NCI-H345 treated with DMSO at 0.1 percent for 48 hours (cell line): Measurements from ENCODE around the gene DOP1A.

Experiments
- DNase-seq: peaks from one replicate; lab custom pipeline; 2025; ENCODE audit not compliant: unreplicated experiment; lab: John Stamatoyannopoulos, UW

DOP1A gene

DNA sequence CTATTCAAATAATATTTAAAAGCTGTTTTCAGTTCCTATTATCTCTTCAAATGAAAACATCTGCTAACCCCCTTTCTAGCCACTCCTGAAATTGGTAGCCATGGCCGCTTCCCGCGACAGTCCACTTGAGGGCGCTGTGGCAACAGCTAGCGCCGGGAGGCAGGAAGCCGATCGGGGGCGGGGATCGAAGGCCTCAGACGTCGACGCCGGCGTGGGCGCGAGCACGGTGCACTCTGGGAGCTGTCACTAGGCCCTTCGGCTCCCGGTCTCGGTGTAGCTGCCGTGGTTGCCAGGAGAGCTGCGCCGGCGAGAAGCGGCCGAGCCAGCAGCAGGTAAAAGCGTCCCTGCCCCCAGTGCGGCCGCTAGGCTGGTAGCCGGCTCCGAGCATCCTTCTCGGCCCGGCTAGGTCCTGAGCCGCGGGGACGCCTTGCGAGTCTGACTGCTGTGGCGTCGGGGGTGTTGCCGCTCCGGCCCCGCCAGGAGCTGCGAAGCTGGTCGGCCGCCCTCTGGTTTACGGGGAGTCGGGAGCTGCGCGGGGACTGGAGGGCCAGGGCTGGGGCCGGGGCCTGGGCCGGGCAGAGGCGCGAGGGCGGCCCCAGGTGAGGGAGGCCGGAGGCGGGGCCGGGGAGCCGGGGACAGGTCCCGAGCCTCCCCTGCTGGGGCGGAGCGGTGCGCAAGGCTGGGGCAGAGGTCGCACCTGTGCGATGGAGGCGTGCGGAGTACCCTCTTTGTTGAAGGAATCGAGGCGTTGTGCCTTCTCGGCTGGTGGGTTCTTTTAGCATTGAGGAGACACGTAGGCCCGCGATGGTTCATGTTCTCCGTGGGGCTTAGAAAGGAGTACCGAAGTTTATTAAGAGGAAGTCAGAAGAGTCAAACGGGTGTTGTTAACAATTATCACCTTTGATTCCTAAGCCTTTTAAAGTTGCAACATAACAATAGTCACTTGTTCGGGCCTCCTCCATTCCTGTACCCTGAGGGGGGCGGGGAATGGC is at the start of gene DOP1A:
Gene DOP1A (plus strand): TSS at position 224 of the 992 bp plus-strand sequence. CDS start 29,307 bp downstream, outside the sequence.
- peak; percentile 95 for DNase-seq

DNA sequence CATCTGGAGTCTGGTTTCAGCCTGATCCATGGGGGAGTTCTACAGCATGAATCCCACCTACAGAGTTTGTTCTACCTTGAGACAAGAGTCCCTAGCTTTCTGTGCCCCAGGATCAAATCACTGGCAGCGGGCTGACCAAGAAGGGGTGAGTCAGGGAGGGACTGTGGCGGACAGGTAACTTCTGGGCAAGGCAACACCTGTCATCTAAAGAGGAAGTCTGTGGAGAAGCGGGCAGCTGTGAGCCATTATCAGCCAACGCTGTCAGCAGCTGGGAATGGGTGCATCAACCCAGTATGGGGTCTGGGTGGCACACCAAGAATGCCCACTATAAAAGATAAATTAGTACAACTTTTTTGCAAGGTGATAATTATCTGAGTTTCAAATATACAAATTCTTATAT is 47.7 kb upstream of the DOP1A start:
- no peak for DNase-seq

- DNase-seq, result no peak
Measured at GRCh38 chr6:83031689-83032088, 35.8 kb upstream of the DOP1A start.

GRCh38 chr6:83038246-83038645 is 29.2 kb upstream of the DOP1A start:
- no peak for DNase-seq

GRCh38 chr6:83042467-83043053 is 24.9 kb upstream of the DOP1A start:
- no peak for DNase-seq

- no peak for DNase-seq
Measured at GRCh38 chr6:83044091-83044768, 23.2 kb upstream of the DOP1A start.

DNA sequence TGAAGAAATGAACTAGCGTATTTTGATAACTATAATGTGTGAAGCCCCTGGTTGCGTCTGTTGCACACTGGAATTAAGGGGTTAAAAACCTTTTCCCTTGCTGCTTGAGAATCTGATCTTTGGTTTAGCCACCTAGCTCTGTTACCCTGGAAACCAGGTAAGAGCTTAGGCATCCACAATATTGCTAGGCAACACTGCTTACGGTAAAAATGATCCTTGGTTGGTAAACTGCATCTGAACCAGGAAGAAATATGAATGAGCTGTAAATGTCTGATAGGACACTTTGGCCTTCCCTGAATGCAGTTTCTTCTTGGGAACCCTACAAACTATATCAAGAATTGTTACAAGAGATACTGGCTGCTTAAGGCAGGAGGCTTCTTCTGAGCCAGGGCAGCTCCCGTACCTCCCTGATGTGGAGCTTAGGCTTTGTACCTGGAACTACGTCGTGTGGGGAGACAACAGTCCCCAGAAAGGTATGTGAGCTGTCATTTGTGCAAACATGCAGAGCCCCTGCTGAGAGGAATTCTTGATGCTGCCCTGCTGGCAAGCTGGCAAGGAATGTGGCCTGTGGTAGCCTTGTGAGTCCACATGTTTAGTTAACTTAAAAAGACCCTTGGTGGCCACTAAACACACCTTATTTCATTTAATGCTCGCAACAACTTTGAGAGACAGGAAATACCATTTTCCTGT is 20.3 kb upstream of the DOP1A start:
- DNase-seq, result no peak

DNA sequence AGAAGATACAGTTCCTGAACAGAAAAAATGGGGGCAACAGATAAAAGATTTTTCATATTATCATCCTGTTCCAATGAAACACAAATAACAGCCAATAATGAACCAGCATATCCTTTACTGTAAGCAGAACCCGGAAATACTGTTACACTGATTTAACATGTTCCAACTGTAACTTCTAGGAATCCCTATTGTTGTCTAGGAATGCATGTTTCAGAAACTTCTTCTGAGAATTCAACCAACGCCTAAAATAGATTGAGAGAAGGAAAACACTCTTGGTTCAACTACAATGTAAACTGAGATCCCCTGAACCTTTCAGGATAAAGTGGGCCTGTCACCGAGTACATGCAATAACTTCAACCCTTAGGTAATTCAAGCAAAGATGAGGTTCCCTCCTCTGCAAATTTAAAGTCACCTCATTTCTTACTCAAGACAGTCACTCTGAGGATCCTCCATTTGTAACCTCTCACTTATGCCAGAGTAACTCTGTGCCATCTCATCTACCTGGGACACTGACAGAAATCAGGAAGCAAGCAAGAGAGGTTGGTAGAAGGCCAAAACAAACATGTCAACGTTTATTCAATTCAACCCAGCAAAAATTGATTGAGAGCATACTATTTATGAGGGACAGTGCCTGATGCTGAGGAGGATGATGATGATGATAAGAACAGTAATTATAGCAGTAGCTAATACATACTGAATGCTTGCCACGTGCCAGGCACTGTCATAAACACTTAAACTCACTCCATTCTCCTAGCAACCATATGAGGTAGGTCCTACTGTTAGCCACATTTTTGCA is 15.9 kb upstream of the DOP1A start:
- DNase-seq, result no peak

GRCh38 chr6:83053678-83054077 is 13.8 kb upstream of the DOP1A start:
- no peak for DNase-seq

DNA sequence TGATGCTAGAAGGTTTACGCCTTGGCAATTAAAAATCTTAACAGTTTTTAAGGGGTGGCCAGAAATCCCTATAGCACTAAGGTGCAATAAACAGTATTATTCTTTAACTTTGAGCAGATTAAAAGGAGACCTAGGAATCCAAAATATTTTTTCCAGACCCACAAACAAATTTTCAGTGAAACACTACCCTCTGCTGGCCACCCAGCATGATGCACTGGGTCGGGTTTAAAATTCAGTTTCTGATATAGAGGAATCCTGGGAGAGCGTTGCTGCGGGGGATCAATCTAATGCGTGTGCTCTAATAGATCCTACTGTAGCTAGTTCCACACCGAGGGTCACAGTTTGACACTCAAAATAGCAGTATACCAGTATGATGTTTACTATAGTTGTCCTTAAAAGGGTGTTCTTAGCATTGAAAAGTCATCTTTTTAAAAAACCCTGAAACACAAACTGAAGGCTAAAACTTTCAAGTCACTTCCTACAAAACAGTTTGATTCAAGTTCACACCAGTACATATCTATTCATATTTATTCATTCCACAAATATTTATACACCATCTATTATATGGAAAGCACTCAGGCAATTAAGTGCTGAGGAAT is 12.0 kb upstream of the DOP1A start:
- peak; percentile 25 for DNase-seq

GRCh38 chr6:83057705-83058321 is 9.7 kb upstream of the DOP1A start:
- DNase-seq, result peak; percentile 27

GRCh38 chr6:83061190-83061589 is 6.3 kb upstream of the DOP1A start:
- no peak for DNase-seq

- DNase-seq, result no peak
Measured at GRCh38 chr6:83062225-83062624, 5.2 kb upstream of the DOP1A start.

DNA sequence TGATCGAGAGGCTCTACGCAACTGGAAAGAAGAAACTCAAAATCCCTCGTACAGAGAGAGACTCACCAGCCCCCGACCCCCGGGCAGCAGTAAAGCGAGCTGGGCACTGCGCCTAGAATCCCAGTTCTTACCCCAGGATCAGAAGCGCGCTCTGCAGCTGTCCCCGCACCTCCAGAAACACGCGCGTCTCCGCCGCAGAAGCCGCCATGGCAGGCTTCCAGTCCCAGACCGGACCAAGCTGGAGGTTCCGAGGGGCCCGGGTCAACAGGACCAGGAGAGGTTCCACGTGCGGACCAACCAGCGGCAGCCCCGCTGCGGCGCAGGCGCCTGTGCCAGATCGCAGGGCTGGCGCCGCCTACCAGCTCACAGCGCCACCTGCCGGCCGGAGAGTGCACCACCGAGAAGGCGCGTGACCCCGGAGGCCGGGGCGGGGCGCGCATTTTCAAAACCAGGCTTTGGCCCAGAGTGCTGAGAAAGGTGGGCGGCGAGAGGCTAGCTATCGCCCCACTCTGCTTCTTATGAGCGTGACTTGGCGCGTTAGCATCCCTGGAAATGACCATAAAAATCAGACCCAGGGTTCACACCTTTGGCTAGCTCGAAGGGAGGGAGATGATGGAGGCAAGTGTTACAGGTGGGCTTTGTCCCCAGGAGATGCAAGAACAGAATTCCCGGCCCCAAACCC is 1.8 kb upstream of the DOP1A start, which contains the start of gene UBE3D:
Gene UBE3D (minus strand): TSS at position 331 of the 682 bp plus-strand sequence. CDS start 123 bp downstream, at position 208.
- peak; percentile 83 for DNase-seq

- DNase-seq, result no peak
Measured at GRCh38 chr6:83068616-83069015, 1.1 kb downstream of the DOP1A start.

DNA sequence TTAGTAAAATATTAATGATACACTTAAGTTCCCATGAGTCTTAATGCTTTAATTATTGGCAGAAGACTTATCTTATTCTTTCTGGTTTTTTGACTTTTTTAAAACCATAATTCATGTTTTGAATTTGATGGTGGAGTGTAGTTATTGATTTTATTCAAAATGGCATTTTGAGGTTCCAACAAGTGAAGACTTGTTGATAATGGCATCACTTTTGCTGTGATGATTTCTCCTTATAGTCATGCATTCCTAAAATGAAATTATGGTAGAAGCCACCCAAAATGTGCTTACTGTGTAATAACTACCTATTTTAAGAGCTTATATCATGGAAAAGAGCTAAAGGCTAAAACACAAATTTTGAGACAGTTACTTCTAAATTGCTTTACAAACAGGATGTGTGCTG is 2.2 kb downstream of the DOP1A start:
- no peak for DNase-seq

GRCh38 chr6:83071023-83071422 is 3.6 kb downstream of the DOP1A start:
- DNase-seq, result no peak

GRCh38 chr6:83071707-83072106 is 4.2 kb downstream of the DOP1A start:
- DNase-seq, result no peak

DNA sequence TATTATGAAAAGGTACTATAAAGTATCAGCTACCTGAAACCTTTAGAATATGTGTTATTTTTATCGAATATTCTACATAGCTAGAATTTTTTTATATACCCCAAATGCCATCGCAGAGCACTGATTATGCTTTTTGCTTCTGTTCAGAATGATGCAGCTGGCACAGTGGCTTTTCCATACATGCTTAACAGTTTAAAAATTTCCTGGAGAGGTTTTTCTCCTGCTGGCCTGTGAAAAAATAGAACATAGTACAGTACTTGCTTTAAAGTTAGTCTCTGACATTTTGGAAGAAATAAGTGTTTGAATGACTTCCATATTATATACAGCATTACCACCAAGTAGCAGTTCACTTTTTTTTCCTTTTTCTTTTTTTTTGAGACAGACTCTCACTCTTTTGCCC is 5.3 kb downstream of the DOP1A start:
- DNase-seq, result no peak
